B cell (primary cell): ENCODE measurements around the gene EN1. TPM values are rescaled to one million over a fixed set of nuclear protein-coding genes. Genes with fewer than 3 reads are reported as not detected.

ENCODE experiments used
- ATAC-seq: fragments of 200-7000 bp; cut with Tn5 transposase; one replicate; pipeline ENCODE4 v1.10.0; 2021; ENCODE audit warnings: low read depth, mild to moderate bottlenecking, moderate number of reproducible peaks, moderate library complexity
- CTCF ChIA-PET: fragments of 350-600 bp; sonication (Branson Sonifier 250); formaldehyde crosslinking; loops from one replicate; lab custom pipeline; 2021; ENCODE audit warnings: antibody characterized with exemption, inconsistent platforms; lab: Charles Lee
- POLR2A ChIA-PET: fragments of 350-600 bp; sonication (Branson Sonifier 250); formaldehyde crosslinking; loops from one replicate; lab custom pipeline; 2021; ENCODE audit warnings: antibody characterized with exemption; lab: Charles Lee
- DNase-seq: peaks from one replicate; pipeline ENCODE4 v3.0.0; 2013
- H2AFZ ChIP-seq: 2 replicates; pipeline ENCODE4 v1.6.1; 2012; ENCODE audit warnings: mild to moderate bottlenecking, low read depth, low read length; ENCODE audit not compliant: insufficient read depth, poor library complexity, severe bottlenecking
- H3K27ac ChIP-seq, 2 donors: 1 replicate in 1 of 2; 2 replicates in 1 of 2; pipeline ENCODE4 v1.5.1; 2012 to 2013; ENCODE audit warnings: low read length in 2 of 2, mild to moderate bottlenecking in 2 of 2, moderate library complexity in 1 of 2
- H3K27me3 ChIP-seq, 4 experiments: fragments of 200-600 bp in 1 of 4; sonication (generic) in 1 of 4; replicated peaks in 1 of 4; 1 replicate in 2 of 4; 2 replicates in 2 of 4; pipeline versions ENCODE4 v1.6.1 to v1.7.0; 2013 to 2016; ENCODE audit warnings: low read length in 3 of 4, mild to moderate bottlenecking in 2 of 4, mixed read lengths in 1 of 4, moderate library complexity in 1 of 4; ENCODE audit not compliant: insufficient read depth in 4 of 4, control insufficient read depth in 3 of 4; ENCODE audit errors: control extremely low read depth in 1 of 4
- H3K36me3 ChIP-seq, 2 experiments: replicated peaks in 1 of 2; 1 replicate in 1 of 2; 2 replicates in 1 of 2; pipeline versions ENCODE4 v1.6.1 to v1.7.1; 2013; ENCODE audit warnings: low read length in 1 of 2; ENCODE audit not compliant: insufficient read depth in 2 of 2, control insufficient read depth in 1 of 2; ENCODE audit errors: control extremely low read depth in 1 of 2, extremely low read depth in 1 of 2
- H3K4me1 ChIP-seq, 2 donors: fragments of 200-600 bp in 1 of 2; sonication (generic) in 1 of 2; 1 replicate in 1 of 2; 2 replicates in 1 of 2; pipeline versions ENCODE4 v1.5.1 to v1.6.1; 2013 to 2017; ENCODE audit warnings: low read length in 2 of 2; ENCODE audit not compliant: control insufficient read depth in 2 of 2, insufficient read depth in 2 of 2
- H3K4me2 ChIP-seq: replicated peaks from 2 replicates; pipeline ENCODE3; 2012; ENCODE audit warnings: mild to moderate bottlenecking, low read depth, low read length; ENCODE audit not compliant: poor library complexity, severe bottlenecking
- H3K4me3 ChIP-seq, 5 experiments: fragments of 200-600 bp in 1 of 5; sonication (generic) in 1 of 5; 1 replicate in 3 of 5; 2 replicates in 2 of 5; pipeline versions ENCODE4 v1.5.1 to v1.7.0; 2011 to 2016; ENCODE audit warnings: low read length in 4 of 5, mild to moderate bottlenecking in 4 of 5, low read depth in 2 of 5, control low read depth in 1 of 5, moderate library complexity in 1 of 5; ENCODE audit not compliant: insufficient read depth in 1 of 5; ENCODE audit errors: control extremely low read depth in 1 of 5, extremely low read depth in 1 of 5
- H3K79me2 ChIP-seq: fragments of 200-600 bp; sonication (generic); one replicate; pipeline ENCODE4 v1.6.0; 2016; ENCODE audit warnings: low read length; ENCODE audit not compliant: control insufficient read depth, insufficient read depth
- H3K9ac ChIP-seq: fragments of 200-600 bp; sonication (generic); 2 replicates; pipeline ENCODE4 v1.6.1; 2017; ENCODE audit warnings: mild to moderate bottlenecking, low read length, moderate library complexity
- H3K9me3 ChIP-seq, 3 donors: one replicate each; pipeline versions ENCODE4 v1.6.1 to v1.7.1; 2013; ENCODE audit warnings: low read length in 2 of 3; ENCODE audit not compliant: control insufficient read depth in 2 of 3, insufficient read depth in 1 of 3; ENCODE audit errors: control extremely low read depth in 1 of 3
- H4K20me1 ChIP-seq: 2 replicates; pipeline ENCODE4 v1.6.0; 2012; ENCODE audit warnings: mild to moderate bottlenecking, low read length; ENCODE audit not compliant: insufficient read depth, control insufficient read depth, poor library complexity, severe bottlenecking
- H3K27ac Mint-ChIP-seq: one replicate; pipeline ENCODE4 v1.8.0; 2021; ENCODE audit warnings: mixed read lengths
- H3K27me3 Mint-ChIP-seq: one replicate; pipeline ENCODE4 v1.8.0; 2021; ENCODE audit warnings: mixed read lengths
- H3K4me1 Mint-ChIP-seq: one replicate; pipeline ENCODE4 v1.8.0; 2021; ENCODE audit warnings: mixed read lengths
- H3K4me3 Mint-ChIP-seq: one replicate; pipeline ENCODE4 v1.8.0; 2021; ENCODE audit warnings: mixed read lengths
- H3K9me3 Mint-ChIP-seq: one replicate; pipeline ENCODE4 v1.8.0; 2022; ENCODE audit warnings: mixed read lengths; ENCODE audit not compliant: insufficient read depth
- EZH2 ChIP-seq: IDR thresholded peaks from 2 replicates; pipeline ENCODE4 v1.6.1; 2012; ENCODE audit warnings: borderline replicate concordance, low read depth, mild to moderate bottlenecking, moderate library complexity, low read length; ENCODE audit not compliant: insufficient read depth, poor library complexity, severe bottlenecking
- WGBS: methylation state at CpG from one replicate; pipeline ENCODE4 v1.1.5; 2013; ENCODE audit warnings: missing lambda C conversion rate; ENCODE audit not compliant: insufficient coverage; 5-methylcytosine and 5-hydroxymethylcytosine counted together
- intact Hi-C: fragments of 100-400 bp; cut with micrococcal nuclease; formaldehyde crosslinking; loops from one replicate; pipeline ENCODE4 v1.10.0; 2022
- polyA plus RNA-seq: library from polyadenylated mRNA; depleted of rRNA; stranded (reverse); fragments of >200 nt; gene quantifications from 2 replicates; pipeline ENCODE4 v1.2.3, GENCODE V29; 2012
- total RNA-seq, 2 donors: library from RNA; stranded (reverse); fragments of 120-200 nt in 1 of 2; gene quantifications; 1 replicate in 1 of 2; 2 replicates in 1 of 2; pipeline versions ENCODE4 v1.2.3 to v1.2.4, GENCODE V29; 2013 to 2022
- TF ChIP-seq, protein P1 (sequence below): fragments of 200-600 bp; IDR thresholded peaks from one replicate; pipeline ENCODE4 v1.8.0; 2022; ENCODE audit warnings: antibody characterized with exemption, mild to moderate bottlenecking

EN1 gene
- total and polyA plus RNA-seq, 2 donors (not counting 1 experiment from before 2014, with no cell fraction given), result not detected

- peak; percentile 57 for ATAC-seq
- Histone ChIP-seq H3K4me1 (no peaks in the 10 kb centered on the region), H2AFZ (no peak overlapping the region), H4K20me1 (no peaks in the 10 kb centered on the region), H3K4me2 (no peak overlapping the region), H3K27me3 (peaks cover 0 to 28% (median 20%) of the 10 kb centered on the region in 4 experiments), H3K79me2 (no peaks in the 10 kb centered on the region), H3K4me3 (no peak overlapping the region), H3K27ac (no peak overlapping the region), H3K9ac (no peak overlapping the region), H3K9me3 (no peaks in the 10 kb centered on the region), H3K36me3 (no peaks in the 10 kb centered on the region)
- DNase-seq, result peak; percentile 52
- no peaks in the 10 kb centered on the region for H3K4me1 Mint-ChIP-seq
- H3K9me3 Mint-ChIP-seq, result no peaks in the 10 kb centered on the region
- WGBS, result 2% methylated on average over 3 of the region's 3 CpGs
- H3K27ac Mint-ChIP-seq, result no peak overlapping the region
- H3K4me3 Mint-ChIP-seq, result no peak overlapping the region
- intact Hi-C loops, result loop anchor here (1.0 kb wide), 2 partner anchors 643 to 663 kb away; no protein-coding TSS in a partner anchor
- no peak for TF ChIP-seq EZH2
- TF ChIP-seq, protein P1, sequence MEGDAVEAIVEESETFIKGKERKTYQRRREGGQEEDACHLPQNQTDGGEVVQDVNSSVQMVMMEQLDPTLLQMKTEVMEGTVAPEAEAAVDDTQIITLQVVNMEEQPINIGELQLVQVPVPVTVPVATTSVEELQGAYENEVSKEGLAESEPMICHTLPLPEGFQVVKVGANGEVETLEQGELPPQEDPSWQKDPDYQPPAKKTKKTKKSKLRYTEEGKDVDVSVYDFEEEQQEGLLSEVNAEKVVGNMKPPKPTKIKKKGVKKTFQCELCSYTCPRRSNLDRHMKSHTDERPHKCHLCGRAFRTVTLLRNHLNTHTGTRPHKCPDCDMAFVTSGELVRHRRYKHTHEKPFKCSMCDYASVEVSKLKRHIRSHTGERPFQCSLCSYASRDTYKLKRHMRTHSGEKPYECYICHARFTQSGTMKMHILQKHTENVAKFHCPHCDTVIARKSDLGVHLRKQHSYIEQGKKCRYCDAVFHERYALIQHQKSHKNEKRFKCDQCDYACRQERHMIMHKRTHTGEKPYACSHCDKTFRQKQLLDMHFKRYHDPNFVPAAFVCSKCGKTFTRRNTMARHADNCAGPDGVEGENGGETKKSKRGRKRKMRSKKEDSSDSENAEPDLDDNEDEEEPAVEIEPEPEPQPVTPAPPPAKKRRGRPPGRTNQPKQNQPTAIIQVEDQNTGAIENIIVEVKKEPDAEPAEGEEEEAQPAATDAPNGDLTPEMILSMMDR, result peak; percentile 47
- ChIA-PET CTCF (interaction anchor here (1.1 to 1.4 kb wide), 3 partner anchors 19 to 804 kb away, joined by 3 read pairs; no protein-coding TSS in a partner anchor), POLR2A (no interaction called here)
- peaks cover 44% of the 10 kb centered on the region for H3K27me3 Mint-ChIP-seq
Observed at GRCh38 chr2:118865106-118865505, 17.7 kb upstream of the EN1 start.

GRCh38 chr2:118864207-118864606 lies 16.8 kb upstream of the EN1 start:
- Mint-ChIP-seq H3K4me3 (no peak overlapping the region), H3K9me3 (no peaks in the 10 kb centered on the region), H3K27me3 (peaks cover 52% of the 10 kb centered on the region), H3K4me1 (no peaks in the 10 kb centered on the region), H3K27ac (no peak overlapping the region)
- Histone ChIP-seq H3K4me3 (no peak overlapping the region), H2AFZ (no peak overlapping the region), H3K9ac (no peak overlapping the region), H3K27ac (no peak overlapping the region), H3K9me3 (peaks cover 0 to under 1% (median 0%) of the 10 kb centered on the region in 3 donors), H3K27me3 (peaks cover 0 to 34% (median 28%) of the 10 kb centered on the region in 4 experiments), H3K36me3 (no peaks in the 10 kb centered on the region), H4K20me1 (no peaks in the 10 kb centered on the region), H3K4me1 (peaks cover 0 to 3% of the 10 kb centered on the region in 2 donors), H3K79me2 (no peaks in the 10 kb centered on the region), H3K4me2 (no peak overlapping the region)
- WGBS, result 98% methylated on average over 10 of the region's 13 CpGs
- ATAC-seq (no peak), DNase-seq (no peak)
- ChIA-PET CTCF (interaction anchor here (1.1 to 1.3 kb wide), 2 partner anchors 20 to 804 kb away, joined by 3 read pairs; no protein-coding TSS in a partner anchor), POLR2A (no interaction called here)
- TF ChIP-seq EZH2, result no peak
- TF ChIP-seq, protein P1, result no peak
- intact Hi-C loops, result no loop called here
